HG03060 (cell line): ENCODE results near the gene PBOV1.

Experiments used
- ATAC-seq: cut with Tn5 transposase; IDR thresholded peaks from one replicate; pipeline ENCODE4 v1.9.1; 2021; ENCODE audit warnings: low read depth, moderate number of reproducible peaks; ENCODE audit not compliant: unreplicated experiment

The PBOV1 gene

GRCh38 chr6:138218449-138218848 is at the start of gene PBOV1:
TSS of gene PBOV1 (minus strand) at chr6:138218491. CDS start at chr6:138218395, 96 bp downstream.
- no peak for ATAC-seq

GRCh38 chr6:138266095-138266494 is 47.8 kb upstream of the PBOV1 start:
- no peak for ATAC-seq

- ATAC-seq = no peak
Measured at GRCh38 chr6:138264372-138264880, 46.1 kb upstream of the PBOV1 start.

- no peak for ATAC-seq
Measured at GRCh38 chr6:138263963-138264362, 45.7 kb upstream of the PBOV1 start.

- ATAC-seq = no peak
Measured at GRCh38 chr6:138261116-138261780, 43.0 kb upstream of the PBOV1 start.

- no peak for ATAC-seq
Measured at GRCh38 chr6:138258991-138259390, 40.7 kb upstream of the PBOV1 start.

GRCh38 chr6:138258197-138258596 is 39.9 kb upstream of the PBOV1 start:
- no peak for ATAC-seq

- ATAC-seq = no peak
Measured at GRCh38 chr6:138257638-138258040, 39.3 kb upstream of the PBOV1 start.

GRCh38 chr6:138255443-138255842 is 37.2 kb upstream of the PBOV1 start:
- no peak for ATAC-seq

- ATAC-seq = no peak
Measured at GRCh38 chr6:138253731-138254130, 35.4 kb upstream of the PBOV1 start.

- no peak for ATAC-seq
Measured at GRCh38 chr6:138250513-138251247, 32.4 kb upstream of the PBOV1 start.

- no peak for ATAC-seq
Measured at GRCh38 chr6:138250053-138250452, 31.8 kb upstream of the PBOV1 start.

GRCh38 chr6:138248878-138249277 is 30.6 kb upstream of the PBOV1 start:
- no peak for ATAC-seq

- no peak for ATAC-seq
Measured at GRCh38 chr6:138248011-138248410, 29.7 kb upstream of the PBOV1 start.

- ATAC-seq = no peak
Measured at GRCh38 chr6:138246650-138247440, 28.6 kb upstream of the PBOV1 start.

GRCh38 chr6:138245751-138246150 is 27.5 kb upstream of the PBOV1 start:
- no peak for ATAC-seq

GRCh38 chr6:138242987-138243592 is 24.8 kb upstream of the PBOV1 start:
- ATAC-seq = no peak

GRCh38 chr6:138241934-138242333 is 23.6 kb upstream of the PBOV1 start:
- no peak for ATAC-seq

- no peak for ATAC-seq
Measured at GRCh38 chr6:138241381-138241780, 23.1 kb upstream of the PBOV1 start.

- no peak for ATAC-seq
Measured at GRCh38 chr6:138240476-138241245, 22.4 kb upstream of the PBOV1 start.
